Activated CD8-positive, alpha-beta T cell treated with anti-CD3 and anti-CD28 coated beads for 36 hours (primary cell): ENCODE measurements around the gene SECTM1. TPM values are rescaled to one million over a fixed set of nuclear protein-coding genes. Genes with fewer than 3 reads are reported as not detected.

Experiments
- ATAC-seq: fragments of 200-7000 bp; cut with Tn5 transposase; one replicate; pipeline ENCODE4 v1.10.0; 2021; ENCODE audit warnings: mild to moderate bottlenecking, moderate library complexity
- CTCF ChIA-PET: fragments of 350-600 bp; sonication (Branson Sonifier 250); formaldehyde crosslinking; loops from one replicate; lab custom pipeline; 2021; ENCODE audit warnings: antibody characterized with exemption; lab: Charles Lee
- POLR2A ChIA-PET: fragments of 350-600 bp; sonication (Branson Sonifier 250); formaldehyde crosslinking; loops from one replicate; lab custom pipeline; 2021; ENCODE audit warnings: antibody characterized with exemption; lab: Charles Lee
- DNase-seq: peaks from one replicate; pipeline ENCODE4 v3.0.0-alpha.2; 2020
- H3K27ac Mint-ChIP-seq: one replicate; pipeline ENCODE4 v1.8.0; 2021; ENCODE audit warnings: mild to moderate bottlenecking, mixed read lengths
- H3K27me3 Mint-ChIP-seq: one replicate; pipeline ENCODE4 v1.8.0; 2021; ENCODE audit warnings: mixed read lengths
- H3K36me3 Mint-ChIP-seq: one replicate; pipeline ENCODE4 v1.8.0; 2021; ENCODE audit warnings: low read depth, mixed read lengths
- H3K4me1 Mint-ChIP-seq: one replicate; pipeline ENCODE4 v1.8.0; 2021; ENCODE audit warnings: low read depth, mixed read lengths
- H3K4me3 Mint-ChIP-seq: one replicate; pipeline ENCODE4 v1.8.0; 2021; ENCODE audit warnings: mild to moderate bottlenecking, moderate library complexity, mixed read lengths
- H3K9me3 Mint-ChIP-seq: one replicate; pipeline ENCODE4 v1.8.0; 2021; ENCODE audit warnings: mixed read lengths
- CTCF ChIP-seq: fragments of 200-600 bp; IDR thresholded peaks from one replicate; pipeline ENCODE4 v1.8.0; 2022; ENCODE audit warnings: antibody characterized with exemption, mild to moderate bottlenecking
- intact Hi-C: fragments of 100-400 bp; cut with micrococcal nuclease; formaldehyde crosslinking; loops from one replicate; pipeline ENCODE4 v1.10.0; 2022
- total RNA-seq, 2 experiments: library from RNA; stranded (reverse); gene quantifications; one replicate each; pipeline ENCODE4 v1.2.3, GENCODE V29; 2021

Gene SECTM1
- total RNA-seq, 2 experiments from 2014 or later: 0.45 to 0.50 TPM

GRCh38 chr17:82316651-82317393 is 16.7 kb downstream of the SECTM1 start:
- Mint-ChIP-seq H3K36me3 (peaks cover 33% of the 10 kb centered on the region), H3K4me3 (peak overlapping the region; percentile 88), H3K4me1 (peaks cover 12% of the 10 kb centered on the region), H3K27me3 (no peaks in the 10 kb centered on the region), H3K9me3 (no peaks in the 10 kb centered on the region), H3K27ac (no peak overlapping the region)
- intact Hi-C loops: no loop called here
- ChIA-PET POLR2A (interaction anchor here (0.7 to 11.2 kb wide), 9 partner anchors 8 to 88 kb away, joined by 3 to 227 read pairs (median 4); partner anchors contain the start of genes SECTM1 and SLC16A3), CTCF (interaction anchor here (0.9 to 2.3 kb wide), 6 partner anchors 12 to 286 kb away, joined by 3 to 49 read pairs (median 4); no protein-coding TSS in a partner anchor)
- DNase-seq: no peak
- no peak for TF ChIP-seq CTCF
- ATAC-seq: peak; percentile 24

- no peaks in the 10 kb centered on the region for H3K9me3 Mint-ChIP-seq
- peak overlapping the region; percentile 88 for H3K4me3 Mint-ChIP-seq
- no peak overlapping the region for H3K27ac Mint-ChIP-seq
- no peaks in the 10 kb centered on the region for H3K27me3 Mint-ChIP-seq
- TF ChIP-seq CTCF: no peak
- DNase-seq: peak; percentile 66
- H3K36me3 Mint-ChIP-seq: peaks cover 31% of the 10 kb centered on the region
- H3K4me1 Mint-ChIP-seq: peaks cover 7% of the 10 kb centered on the region
- POLR2A ChIA-PET: interaction anchor here (1.2 to 11.2 kb wide), 3 partner anchors 15 to 24 kb away, joined by 4 to 227 read pairs (median 10); no protein-coding TSS in a partner anchor
- intact Hi-C loops: no loop called here
- peak; percentile 38 for ATAC-seq
- CTCF ChIA-PET: interaction anchor here (2.3 kb wide), 1 partner anchor 16 kb away, joined by 49 read pairs; no protein-coding TSS in a partner anchor
Measured at GRCh38 chr17:82315703-82316358, 17.7 kb downstream of the SECTM1 start.

DNA sequence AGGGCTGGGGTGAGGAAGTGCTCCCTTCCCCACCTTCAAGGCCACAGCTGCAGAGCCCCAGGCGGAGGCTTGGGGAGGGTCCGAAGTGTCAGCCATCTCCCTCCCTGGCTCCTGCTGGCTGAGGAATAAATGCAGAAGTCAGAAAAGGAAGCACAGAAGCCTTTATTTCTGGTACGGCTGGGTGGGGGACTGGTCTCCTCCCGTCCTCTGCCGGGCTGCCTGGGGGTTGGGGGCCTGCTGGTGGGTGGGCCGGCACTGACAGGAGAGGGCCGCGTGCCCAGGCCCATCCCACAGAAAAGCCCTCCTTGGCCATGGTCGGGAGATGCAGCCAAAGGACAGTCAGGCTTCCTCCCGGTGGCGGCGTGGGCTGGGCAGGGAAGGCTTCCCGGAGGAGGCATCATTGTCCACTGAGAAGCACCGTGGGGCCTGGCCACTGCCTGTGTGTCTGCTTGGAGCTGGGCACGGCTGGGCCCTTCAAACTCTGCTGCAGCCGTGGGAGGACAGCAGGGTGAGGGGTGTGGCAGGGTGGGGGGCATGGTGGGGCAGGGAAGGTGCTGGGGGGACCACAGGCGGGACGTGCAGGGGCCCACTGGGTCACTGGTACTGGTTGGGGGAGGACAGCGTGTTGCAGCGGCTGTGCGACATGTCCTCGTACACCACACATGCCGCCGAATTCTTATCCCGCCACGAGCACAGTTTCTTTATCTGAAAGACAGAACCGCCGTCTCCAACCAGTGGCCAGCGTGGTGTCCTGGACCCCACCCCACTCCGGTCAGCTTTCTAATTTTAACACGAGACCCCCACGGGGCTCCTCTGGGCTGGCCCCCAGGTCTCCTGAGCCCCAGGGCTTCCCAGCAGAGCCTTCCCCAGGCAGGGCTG is 18.6 kb downstream of the SECTM1 start:
- CTCF ChIA-PET: no interaction called here
- peak overlapping the region; percentile 88 for H3K4me3 Mint-ChIP-seq
- H3K9me3 Mint-ChIP-seq: no peaks in the 10 kb centered on the region
- H3K4me1 Mint-ChIP-seq: peaks cover 7% of the 10 kb centered on the region
- no peaks in the 10 kb centered on the region for H3K27me3 Mint-ChIP-seq
- no peak overlapping the region for H3K27ac Mint-ChIP-seq
- DNase-seq: no peak
- no peak for TF ChIP-seq CTCF
- POLR2A ChIA-PET: interaction anchor here (0.9 to 11.2 kb wide), 2 partner anchors 14 to 44 kb away, joined by 3 to 227 read pairs; no protein-coding TSS in a partner anchor
- intact Hi-C loops: no loop called here
- ATAC-seq: no peak
- H3K36me3 Mint-ChIP-seq: peaks cover 31% of the 10 kb centered on the region

DNA sequence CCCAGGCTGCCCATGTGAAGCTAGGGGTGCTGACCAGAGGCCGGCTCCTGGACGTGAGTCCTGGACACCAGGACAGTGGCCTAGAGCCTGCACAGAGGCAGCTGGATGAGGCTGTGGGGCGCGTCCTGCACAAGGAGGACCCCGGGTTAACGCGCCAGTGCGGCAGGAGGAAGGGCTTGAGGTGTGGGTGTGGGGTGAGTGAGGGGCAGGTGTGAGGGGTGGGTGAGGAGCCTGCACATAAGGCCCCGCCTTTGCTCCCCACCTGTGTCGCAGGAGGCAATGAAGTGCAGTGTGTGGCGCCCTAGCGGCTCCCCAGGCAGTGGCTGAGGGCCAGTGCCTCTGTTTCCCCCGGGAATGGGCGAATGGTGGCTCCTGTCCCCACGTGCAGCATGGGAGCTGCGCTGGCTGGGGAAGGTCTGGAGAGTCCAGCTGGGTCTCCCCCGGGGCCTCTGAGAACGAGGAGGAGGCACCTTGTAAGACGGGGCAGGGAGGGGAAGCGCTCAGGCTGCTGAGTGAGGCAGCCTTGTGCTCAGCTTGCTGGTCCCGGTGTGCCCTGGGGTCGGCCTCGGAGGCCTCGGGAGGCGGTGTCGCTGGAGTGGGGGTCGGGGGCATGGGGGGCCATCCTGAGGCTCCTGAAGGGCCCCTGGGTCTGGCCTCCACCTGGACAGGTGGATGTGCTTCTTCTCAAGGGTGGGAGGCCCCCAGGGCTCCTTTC is 19.4 kb downstream of the SECTM1 start:
- TF ChIP-seq CTCF: no peak
- intact Hi-C loops: no loop called here
- Mint-ChIP-seq H3K36me3 (peaks cover 31% of the 10 kb centered on the region), H3K27me3 (no peaks in the 10 kb centered on the region), H3K4me1 (peaks cover 7% of the 10 kb centered on the region), H3K27ac (no peak overlapping the region), H3K4me3 (peak overlapping the region; percentile 88), H3K9me3 (no peaks in the 10 kb centered on the region)
- ChIA-PET POLR2A (interaction anchor here (0.9 to 11.2 kb wide), 3 partner anchors 13 to 43 kb away, joined by 3 to 227 read pairs (median 4); partner anchors contain the start of gene SECTM1), CTCF (interaction anchor here (0.7 to 1.0 kb wide), 2 partner anchors 9 to 13 kb away, joined by 3 read pairs; no protein-coding TSS in a partner anchor)
- no peak for DNase-seq
- no peak for ATAC-seq
